Measurements from ENCODE around the gene PTPRR. TPM values are rescaled to one million over a fixed set of nuclear protein-coding genes. Genes with fewer than 3 reads are reported as not detected.

The PTPRR gene
- total RNA-seq, 4 donors from 2014 or later = 0.24 to 0.95 (median 0.30) TPM

DNA sequence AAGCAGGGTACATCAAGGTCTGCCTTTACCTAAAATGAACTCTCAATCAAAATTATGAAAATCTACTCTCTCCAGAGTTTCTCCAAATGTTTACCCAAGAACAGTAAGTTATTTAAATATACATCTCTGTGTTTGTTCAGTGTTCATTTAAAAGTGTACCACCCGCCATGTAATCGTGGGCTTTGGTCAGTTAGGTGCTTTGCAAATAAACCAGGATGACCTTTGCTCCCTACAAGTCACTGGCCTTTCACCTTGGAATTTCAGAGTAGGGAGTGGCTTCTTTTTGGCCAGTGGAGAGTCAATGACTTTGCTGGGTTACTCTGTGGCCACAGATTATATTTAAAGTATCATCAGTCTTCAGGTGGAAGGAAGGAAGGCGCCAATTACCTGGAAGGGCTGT is 208.7 kb downstream of the PTPRR start:
- DNase-seq (ENCODE audit: low spot score) (no peak), ATAC-seq (ENCODE audit: low FRiP score) (no peak)
- TF ChIP-seq CTCF (IDR thresholded peaks at IDR 0.05) = no peak

GRCh38 chr12:70709022-70709421 is 211.5 kb downstream of the PTPRR start:
- ATAC-seq (ENCODE audit: low FRiP score) (no peak), DNase-seq (ENCODE audit: low spot score) (no peak)
- TF ChIP-seq CTCF (IDR thresholded peaks at IDR 0.05) = no peak

GRCh38 chr12:70706611-70707010 is 213.9 kb downstream of the PTPRR start:
- ATAC-seq (ENCODE audit: low FRiP score) (no peak), DNase-seq (ENCODE audit: low spot score) (no peak)
- TF ChIP-seq CTCF (IDR thresholded peaks at IDR 0.05) = no peak

DNA sequence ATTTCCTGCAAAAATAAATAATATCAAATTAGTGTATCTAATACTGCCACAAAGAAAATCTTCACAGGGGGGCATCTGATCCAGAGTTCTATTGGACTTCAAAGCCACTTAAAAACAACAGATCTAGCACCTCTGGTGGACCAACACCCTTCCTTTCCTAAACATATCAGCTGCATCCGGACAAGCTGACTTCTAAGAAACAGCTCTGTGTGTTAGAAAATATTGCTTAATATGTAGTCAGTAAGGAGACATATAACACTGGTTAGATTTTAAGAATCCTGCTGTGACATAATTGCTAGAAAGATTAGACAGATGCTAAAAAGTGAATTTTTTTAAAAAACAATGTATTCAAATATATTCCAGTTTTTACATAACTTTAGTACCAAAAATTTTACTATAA is 222.2 kb downstream of the PTPRR start:
- TF ChIP-seq CTCF (IDR thresholded peaks at IDR 0.05) = no peak
- DNase-seq (ENCODE audit: low spot score) (no peak), ATAC-seq (ENCODE audit: low FRiP score) (no peak)

DNA sequence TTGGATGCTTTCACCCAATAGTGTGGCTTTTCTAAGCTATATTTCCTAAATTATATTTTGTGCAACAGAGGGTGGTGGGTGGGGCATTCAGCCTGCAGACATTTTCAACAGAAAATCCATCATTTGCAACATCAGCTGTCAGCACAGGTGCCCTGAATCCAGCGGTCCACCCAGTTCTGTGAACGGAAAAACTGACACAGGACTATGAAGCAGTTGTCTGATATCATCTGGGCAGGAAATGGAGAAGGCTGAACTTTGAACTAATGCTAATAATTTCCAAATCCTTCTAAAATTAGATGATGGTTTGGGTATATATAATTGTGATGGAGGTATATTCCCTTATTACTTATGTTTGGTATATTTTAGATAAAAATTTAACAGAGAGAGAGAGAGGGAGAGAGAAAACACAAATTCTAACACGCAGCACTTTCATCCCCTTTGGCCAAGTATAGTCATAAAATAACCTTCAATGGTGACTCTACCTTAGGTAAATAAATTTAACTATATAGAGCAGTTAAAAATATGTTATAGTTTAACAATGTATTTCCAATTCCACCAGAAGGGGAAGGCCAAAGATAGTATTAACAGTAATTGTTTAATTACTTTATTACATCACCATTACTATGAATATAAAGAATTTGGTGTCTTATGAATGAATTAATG is 225.0 kb downstream of the PTPRR start:
- DNase-seq (ENCODE audit: low spot score) (no peak), ATAC-seq (ENCODE audit: low FRiP score) (no peak)
- no peak for TF ChIP-seq CTCF (IDR thresholded peaks at IDR 0.05)

DNA sequence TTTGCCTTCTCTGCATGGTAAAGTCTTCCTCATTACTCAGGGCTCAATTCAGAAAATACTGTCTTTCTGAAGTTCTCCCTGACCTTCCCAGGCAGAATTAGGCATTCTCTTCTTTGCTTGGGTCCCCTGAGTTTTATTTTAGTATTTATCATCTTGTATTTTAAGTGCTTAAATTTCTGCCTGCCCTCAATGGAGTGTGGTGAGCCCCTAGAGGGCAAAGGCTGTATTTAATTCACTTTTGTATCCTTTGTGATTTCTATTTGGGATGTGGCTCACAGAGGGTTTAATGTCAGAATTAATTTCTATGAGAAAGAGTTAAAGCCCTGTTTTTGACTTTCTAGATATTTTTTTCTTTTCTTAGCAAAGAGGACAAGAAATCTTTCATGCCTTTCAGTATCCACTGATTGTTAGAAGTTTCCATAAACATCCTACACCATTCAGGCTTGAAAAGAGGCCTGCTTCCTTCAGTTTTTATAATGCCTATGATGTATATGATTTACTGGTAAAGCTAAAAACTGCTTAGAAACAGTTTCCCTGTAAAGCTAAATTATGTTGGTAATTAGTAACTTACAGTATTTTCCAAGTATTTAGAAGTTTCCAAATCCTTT is 227.8 kb downstream of the PTPRR start:
- TF ChIP-seq CTCF (IDR thresholded peaks at IDR 0.05) = no peak
- DNase-seq (ENCODE audit: low spot score) (no peak), ATAC-seq (ENCODE audit: low FRiP score) (no peak)
